ENCODE measurements around the gene CERT1. TPM values are rescaled to one million over a fixed set of nuclear protein-coding genes. Genes with fewer than 3 reads are reported as not detected.

Gene CERT1
- total and polyA plus RNA-seq, 2 donors (not counting 3 experiments of a cell fraction or from before 2014, with no cell fraction given), result 8.0 to 21.3 TPM

DNA sequence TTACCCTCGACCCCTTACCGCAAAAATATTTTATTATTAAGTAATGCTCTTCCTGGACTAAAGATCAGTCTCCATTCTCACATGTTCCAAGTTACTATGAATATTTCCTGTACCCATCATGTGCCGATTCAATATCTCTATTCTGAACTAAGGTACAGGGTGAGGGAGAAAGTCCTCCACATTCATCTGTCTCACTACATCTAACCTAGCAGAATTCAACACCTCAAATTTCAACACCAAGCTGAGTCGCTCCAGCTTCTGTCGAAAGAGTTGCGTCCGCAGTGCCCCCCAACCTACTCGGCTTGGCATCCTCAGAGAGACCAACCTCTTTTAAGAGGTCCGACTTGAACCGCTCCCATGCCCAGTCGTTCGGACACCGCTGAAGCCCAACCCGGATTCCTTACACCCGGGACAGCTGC is 1.0 kb downstream of the CERT1 start:
- Histone ChIP-seq H3K4me3 (replicated peaks in 1 of 3; ENCODE audit: insufficient read depth in 1 of 3, low read depth in 1 of 3, low read length in 3 of 3) (peak overlapping the region; percentile 83 to 96 (median 89)), H3K9ac (replicated peaks; ENCODE audit: extremely low read depth, insufficient read depth, low read length) (peak overlapping the region; percentile 81), H3K4me1 (ENCODE audit: control insufficient read depth, extremely low read depth, insufficient read depth, low read length) (peaks cover 22% of the 10 kb centered on the region), H3K9me3 (replicated peaks; ENCODE audit: control insufficient read depth, insufficient read depth, low read length) (no peaks in the 10 kb centered on the region), H4K20me1 (replicated peaks; ENCODE audit: control insufficient read depth, extremely low read depth, insufficient read depth, low read length) (peaks cover 4% of the 10 kb centered on the region), H3K9me1 (replicated peaks; ENCODE audit: control insufficient read depth, extremely low read depth, insufficient read depth, low read length) (no peaks in the 10 kb centered on the region), H3K27me3 (ENCODE audit: control insufficient read depth in 2 of 2, insufficient read depth in 2 of 2, low read length in 2 of 2) (no peaks in the 10 kb centered on the region), H3K79me2 (ENCODE audit: control insufficient read depth, insufficient read depth, low read length) (peaks cover 79% of the 10 kb centered on the region), H3K4me2 (ENCODE audit: insufficient read depth, low read length) (peak overlapping the region; percentile 96), H2AFZ (ENCODE audit: low read depth, low read length) (peak overlapping the region; percentile 90), H3K27ac (ENCODE audit: insufficient read depth, low read depth, low read length) (peak overlapping the region; percentile 54), H3K36me3 (ENCODE audit: control insufficient read depth in 2 of 2, extremely low read depth in 1 of 2, insufficient read depth in 2 of 2, low read length in 2 of 2) (no peaks in the 10 kb centered on the region)
- BruUV-seq (replicated peaks), result no TSS peak
- peak; percentile 15 for FAIRE-seq
- ChIA-PET CTCF (interaction anchor here (1.2 to 2.9 kb wide), 2 partner anchors 170 to 665 kb away, joined by 4 to 27 read pairs; no protein-coding TSS in a partner anchor), POLR2A (interaction anchor here (0.6 kb wide), 1 partner anchor 1202 kb away, joined by 3 read pairs; no protein-coding TSS in a partner anchor)
- DNase-seq (ENCODE audit: low read depth, low spot score), result no peak
- no peak for TF ChIP-seq POLR2A (IDR thresholded peaks at IDR 0.05; ENCODE audit: low read depth, low read length)
- dilution Hi-C loops (cut with MboI; ENCODE audit: extremely low pct_ligation_motif_present, low sequenced_read_pairs), result no loop called here
- intact Hi-C loops (cut with micrococcal nuclease), result loop anchor here (2.0 kb wide), 1 partner anchor 458 kb away; the partner anchor contains the start of gene GCNT4

DNA sequence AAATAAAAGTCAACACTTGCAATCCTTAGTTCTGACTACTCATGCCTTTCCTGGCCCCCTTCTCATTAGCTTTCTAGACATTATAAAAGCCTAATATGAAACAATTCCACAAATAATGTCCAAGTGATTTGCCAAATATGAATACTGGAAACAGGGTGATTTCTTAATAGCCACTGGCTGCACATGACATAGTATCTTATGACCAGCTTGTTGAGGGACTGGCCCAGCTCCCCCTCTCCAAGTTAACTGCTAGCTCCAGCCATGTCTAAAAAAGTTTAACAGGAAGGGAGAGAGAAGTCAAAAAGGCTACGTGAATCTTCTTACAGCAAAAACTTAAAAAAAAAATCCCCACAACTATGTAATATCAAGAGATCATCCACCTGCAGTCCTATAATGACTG is 1.5 kb downstream of the CERT1 start:
- H3K4me3 ChIP-seq (replicated peaks in 1 of 3; ENCODE audit: insufficient read depth in 1 of 3, low read depth in 1 of 3, low read length in 3 of 3), result peak overlapping the region; percentile 83 to 96 (median 89)
- H3K4me2 ChIP-seq (ENCODE audit: insufficient read depth, low read length), result peak overlapping the region; percentile 96
- H3K79me2 ChIP-seq (ENCODE audit: control insufficient read depth, insufficient read depth, low read length), result peaks cover 75% of the 10 kb centered on the region
- H3K4me1 ChIP-seq (ENCODE audit: control insufficient read depth, extremely low read depth, insufficient read depth, low read length), result peaks cover 22% of the 10 kb centered on the region
- dilution Hi-C loops (cut with MboI; ENCODE audit: extremely low pct_ligation_motif_present, low sequenced_read_pairs) (no loop called here), intact Hi-C loops (cut with micrococcal nuclease) (loop anchor here (2.0 kb wide), 1 partner anchor 457 kb away; the partner anchor contains the start of gene GCNT4)
- H3K36me3 ChIP-seq (ENCODE audit: control insufficient read depth in 2 of 2, extremely low read depth in 1 of 2, insufficient read depth in 2 of 2, low read length in 2 of 2), result no peaks in the 10 kb centered on the region
- no peak overlapping the region for H2AFZ ChIP-seq (ENCODE audit: low read depth, low read length)
- H3K9me3 ChIP-seq (replicated peaks; ENCODE audit: control insufficient read depth, insufficient read depth, low read length), result no peaks in the 10 kb centered on the region
- FAIRE-seq (no peak), DNase-seq (ENCODE audit: low read depth, low spot score) (peak; percentile 60)
- peaks cover 4% of the 10 kb centered on the region for H4K20me1 ChIP-seq (replicated peaks; ENCODE audit: control insufficient read depth, extremely low read depth, insufficient read depth, low read length)
- POLR2A ChIA-PET, result interaction anchor here (0.6 kb wide), 1 partner anchor 1203 kb away, joined by 3 read pairs; no protein-coding TSS in a partner anchor
- H3K9me1 ChIP-seq (replicated peaks; ENCODE audit: control insufficient read depth, extremely low read depth, insufficient read depth, low read length), result no peaks in the 10 kb centered on the region
- CTCF ChIA-PET, result interaction anchor here (1.0 to 2.9 kb wide), 4 partner anchors 41 to 665 kb away, joined by 3 to 27 read pairs (median 4); no protein-coding TSS in a partner anchor
- no peak overlapping the region for H3K27ac ChIP-seq (ENCODE audit: insufficient read depth, low read depth, low read length)
- peak overlapping the region; percentile 13 for H3K9ac ChIP-seq (replicated peaks; ENCODE audit: extremely low read depth, insufficient read depth, low read length)
- H3K27me3 ChIP-seq (ENCODE audit: control insufficient read depth in 2 of 2, insufficient read depth in 2 of 2, low read length in 2 of 2), result no peaks in the 10 kb centered on the region
- TF ChIP-seq EZH2 (IDR thresholded peaks at IDR 0.05; ENCODE audit: borderline replicate concordance, low read depth, low read length, severe bottlenecking) (no peak), MYC (IDR thresholded peaks at IDR 0.05; ENCODE audit: low read depth, low read length) (no peak), POLR2A (IDR thresholded peaks at IDR 0.05; ENCODE audit: low read depth, low read length) (no peak), FOS (IDR thresholded peaks at IDR 0.05; ENCODE audit: borderline replicate concordance, insufficient read depth, low read length) (no peak), JUN (IDR thresholded peaks at IDR 0.05; ENCODE audit: borderline replicate concordance, insufficient read depth, insufficient read length, low read depth) (no peak), GATA2 (IDR thresholded peaks at IDR 0.05; ENCODE audit: insufficient read depth, insufficient read length, low read depth, low read length) (no peak)
- TF ChIP-seq, protein P1, sequence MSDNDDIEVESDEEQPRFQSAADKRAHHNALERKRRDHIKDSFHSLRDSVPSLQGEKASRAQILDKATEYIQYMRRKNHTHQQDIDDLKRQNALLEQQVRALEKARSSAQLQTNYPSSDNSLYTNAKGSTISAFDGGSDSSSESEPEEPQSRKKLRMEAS (IDR thresholded peaks at IDR 0.05; ENCODE audit: insufficient read depth, insufficient read length), result no peak
- TF ChIP-seq, protein P2, sequence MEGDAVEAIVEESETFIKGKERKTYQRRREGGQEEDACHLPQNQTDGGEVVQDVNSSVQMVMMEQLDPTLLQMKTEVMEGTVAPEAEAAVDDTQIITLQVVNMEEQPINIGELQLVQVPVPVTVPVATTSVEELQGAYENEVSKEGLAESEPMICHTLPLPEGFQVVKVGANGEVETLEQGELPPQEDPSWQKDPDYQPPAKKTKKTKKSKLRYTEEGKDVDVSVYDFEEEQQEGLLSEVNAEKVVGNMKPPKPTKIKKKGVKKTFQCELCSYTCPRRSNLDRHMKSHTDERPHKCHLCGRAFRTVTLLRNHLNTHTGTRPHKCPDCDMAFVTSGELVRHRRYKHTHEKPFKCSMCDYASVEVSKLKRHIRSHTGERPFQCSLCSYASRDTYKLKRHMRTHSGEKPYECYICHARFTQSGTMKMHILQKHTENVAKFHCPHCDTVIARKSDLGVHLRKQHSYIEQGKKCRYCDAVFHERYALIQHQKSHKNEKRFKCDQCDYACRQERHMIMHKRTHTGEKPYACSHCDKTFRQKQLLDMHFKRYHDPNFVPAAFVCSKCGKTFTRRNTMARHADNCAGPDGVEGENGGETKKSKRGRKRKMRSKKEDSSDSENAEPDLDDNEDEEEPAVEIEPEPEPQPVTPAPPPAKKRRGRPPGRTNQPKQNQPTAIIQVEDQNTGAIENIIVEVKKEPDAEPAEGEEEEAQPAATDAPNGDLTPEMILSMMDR (IDR thresholded peaks at IDR 0.05; ENCODE audit: extremely low read depth in 1 of 2, insufficient read depth in 1 of 2, low read depth in 1 of 2, low read length in 2 of 2), result no peak
- TSS peak; percentile 19 for BruUV-seq (replicated peaks)

Data from endothelial cell of umbilical vein (primary cell).